Measurements from ENCODE around the gene DEF6.

DEF6 gene

GRCh38 chr6:35282472-35282871, 15.1 kb upstream of the DEF6 start:
- no peak overlapping the region for H3K4me3 ChIP-seq (ENCODE audit: low read length)
- no peak for TF ChIP-seq CTCF (conservative IDR thresholded peaks at IDR 0.05; ENCODE audit: low read depth, low read length)
- no peak for DNase-seq (ENCODE audit: low read depth)

- DNase-seq (ENCODE audit: low read depth), result no peak
- TF ChIP-seq CTCF (conservative IDR thresholded peaks at IDR 0.05; ENCODE audit: low read depth, low read length), result no peak
- no peak overlapping the region for H3K4me3 ChIP-seq (ENCODE audit: low read length)
Observed at GRCh38 chr6:35283361-35283760, 14.3 kb upstream of the DEF6 start.

- no peak for DNase-seq (ENCODE audit: low read depth)
- H3K4me3 ChIP-seq (ENCODE audit: low read length), result no peak overlapping the region
- TF ChIP-seq CTCF (conservative IDR thresholded peaks at IDR 0.05; ENCODE audit: low read depth, low read length), result no peak
Observed at GRCh38 chr6:35287671-35288396, 9.8 kb upstream of the DEF6 start.

GRCh38 chr6:35288834-35289233, 8.8 kb upstream of the DEF6 start:
- TF ChIP-seq CTCF (conservative IDR thresholded peaks at IDR 0.05; ENCODE audit: low read depth, low read length), result no peak
- no peak overlapping the region for H3K4me3 ChIP-seq (ENCODE audit: low read length)
- DNase-seq (ENCODE audit: low read depth), result no peak

- no peak for TF ChIP-seq CTCF (conservative IDR thresholded peaks at IDR 0.05; ENCODE audit: low read depth, low read length)
- no peak overlapping the region for H3K4me3 ChIP-seq (ENCODE audit: low read length)
- no peak for DNase-seq (ENCODE audit: low read depth)
Observed at GRCh38 chr6:35291491-35291890, 6.1 kb upstream of the DEF6 start.

GRCh38 chr6:35292494-35292893, 5.1 kb upstream of the DEF6 start:
- no peak for TF ChIP-seq CTCF (conservative IDR thresholded peaks at IDR 0.05; ENCODE audit: low read depth, low read length)
- no peak overlapping the region for H3K4me3 ChIP-seq (ENCODE audit: low read length)
- no peak for DNase-seq (ENCODE audit: low read depth)

GRCh38 chr6:35293681-35294080, 3.9 kb upstream of the DEF6 start:
- no peak for TF ChIP-seq CTCF (conservative IDR thresholded peaks at IDR 0.05; ENCODE audit: low read depth, low read length)
- no peak for DNase-seq (ENCODE audit: low read depth)
- H3K4me3 ChIP-seq (ENCODE audit: low read length), result no peak overlapping the region
